Kidney epithelial cell (primary cell): ENCODE data around the gene RFX7. TPM values are rescaled to one million over a fixed set of nuclear protein-coding genes. Genes with fewer than 3 reads are reported as not detected.

ENCODE experiments used
- DNase-seq: peaks from one replicate; pipeline ENCODE4 v3.0.0-alpha.2; 2010; ENCODE audit warnings: low read depth
- H3K27me3 ChIP-seq: 2 replicates; pipeline ENCODE4 v1.6.0; 2011; ENCODE audit warnings: low read length; ENCODE audit not compliant: control insufficient read depth, insufficient read depth
- H3K36me3 ChIP-seq: 2 replicates; pipeline ENCODE4 v1.5.1; 2011; ENCODE audit warnings: low read length; ENCODE audit not compliant: control insufficient read depth, insufficient read depth
- H3K4me3 ChIP-seq: 2 replicates; pipeline ENCODE4 v1.5.1; 2011; ENCODE audit warnings: low read depth, mild to moderate bottlenecking, control low read depth, low read length
- total RNA-seq: library from RNA; depleted of rRNA; stranded (reverse); fragments of >200 nt; gene quantifications from 2 replicates; pipeline ENCODE4 v1.2.3, GENCODE V29; 2015
- TF ChIP-seq, protein P1 (sequence below): IDR thresholded peaks from 2 replicates; pipeline ENCODE4 v1.5.1; 2011; ENCODE audit warnings: mild to moderate bottlenecking, moderate library complexity, low read length, control low read depth, inconsistent platforms; ENCODE audit not compliant: insufficient read depth, poor library complexity, severe bottlenecking

Gene RFX7
- total RNA-seq, 1 donor from 2014 or later, result 11.4 TPM

DNA sequence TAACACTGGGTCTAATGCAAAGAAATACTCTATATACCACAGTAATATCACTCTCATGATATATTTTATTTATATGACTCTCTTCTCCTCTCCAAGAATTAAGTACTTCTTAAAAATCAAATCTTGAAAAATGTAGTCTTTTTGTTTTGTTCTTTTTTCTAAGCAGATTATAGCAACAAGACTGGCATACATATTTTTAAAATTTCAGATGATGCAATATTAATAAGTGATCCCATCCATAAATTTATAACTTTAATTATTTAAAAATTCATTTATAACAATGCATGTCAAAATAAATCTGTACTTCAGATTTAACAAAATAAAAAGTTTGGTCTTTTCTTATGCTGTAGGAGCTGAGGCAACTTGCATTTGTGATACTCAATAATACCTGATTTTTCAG, 155.3 kb downstream of the RFX7 start:
- Histone ChIP-seq H3K4me3 (no peak overlapping the region), H3K27me3 (no peaks in the 10 kb centered on the region), H3K36me3 (no peaks in the 10 kb centered on the region)
- TF ChIP-seq, protein P1, sequence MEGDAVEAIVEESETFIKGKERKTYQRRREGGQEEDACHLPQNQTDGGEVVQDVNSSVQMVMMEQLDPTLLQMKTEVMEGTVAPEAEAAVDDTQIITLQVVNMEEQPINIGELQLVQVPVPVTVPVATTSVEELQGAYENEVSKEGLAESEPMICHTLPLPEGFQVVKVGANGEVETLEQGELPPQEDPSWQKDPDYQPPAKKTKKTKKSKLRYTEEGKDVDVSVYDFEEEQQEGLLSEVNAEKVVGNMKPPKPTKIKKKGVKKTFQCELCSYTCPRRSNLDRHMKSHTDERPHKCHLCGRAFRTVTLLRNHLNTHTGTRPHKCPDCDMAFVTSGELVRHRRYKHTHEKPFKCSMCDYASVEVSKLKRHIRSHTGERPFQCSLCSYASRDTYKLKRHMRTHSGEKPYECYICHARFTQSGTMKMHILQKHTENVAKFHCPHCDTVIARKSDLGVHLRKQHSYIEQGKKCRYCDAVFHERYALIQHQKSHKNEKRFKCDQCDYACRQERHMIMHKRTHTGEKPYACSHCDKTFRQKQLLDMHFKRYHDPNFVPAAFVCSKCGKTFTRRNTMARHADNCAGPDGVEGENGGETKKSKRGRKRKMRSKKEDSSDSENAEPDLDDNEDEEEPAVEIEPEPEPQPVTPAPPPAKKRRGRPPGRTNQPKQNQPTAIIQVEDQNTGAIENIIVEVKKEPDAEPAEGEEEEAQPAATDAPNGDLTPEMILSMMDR, result no peak
- no peak for DNase-seq

DNA sequence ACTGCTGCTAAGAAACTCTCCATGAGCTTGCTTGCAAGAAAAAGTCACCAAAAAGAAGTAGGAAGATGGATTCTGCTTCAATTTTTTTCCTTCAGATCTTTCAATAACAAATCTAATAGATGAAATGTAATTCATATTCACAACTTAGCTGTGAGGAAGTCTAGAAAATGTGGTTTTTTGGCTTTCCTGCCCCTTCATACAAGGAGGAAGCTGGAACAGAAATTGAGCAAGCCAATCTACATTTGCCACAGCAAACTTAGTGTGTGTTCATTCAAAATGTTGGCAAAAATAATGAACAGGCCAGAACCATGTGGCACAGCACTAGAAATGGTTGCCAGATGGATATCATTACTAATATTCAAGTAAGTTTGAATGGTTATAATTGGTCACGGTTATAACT, 157.1 kb downstream of the RFX7 start:
- TF ChIP-seq, protein P1, result no peak
- no peaks in the 10 kb centered on the region for H3K27me3 ChIP-seq
- no peaks in the 10 kb centered on the region for H3K36me3 ChIP-seq
- H3K4me3 ChIP-seq, result no peak overlapping the region
- DNase-seq, result no peak

DNA sequence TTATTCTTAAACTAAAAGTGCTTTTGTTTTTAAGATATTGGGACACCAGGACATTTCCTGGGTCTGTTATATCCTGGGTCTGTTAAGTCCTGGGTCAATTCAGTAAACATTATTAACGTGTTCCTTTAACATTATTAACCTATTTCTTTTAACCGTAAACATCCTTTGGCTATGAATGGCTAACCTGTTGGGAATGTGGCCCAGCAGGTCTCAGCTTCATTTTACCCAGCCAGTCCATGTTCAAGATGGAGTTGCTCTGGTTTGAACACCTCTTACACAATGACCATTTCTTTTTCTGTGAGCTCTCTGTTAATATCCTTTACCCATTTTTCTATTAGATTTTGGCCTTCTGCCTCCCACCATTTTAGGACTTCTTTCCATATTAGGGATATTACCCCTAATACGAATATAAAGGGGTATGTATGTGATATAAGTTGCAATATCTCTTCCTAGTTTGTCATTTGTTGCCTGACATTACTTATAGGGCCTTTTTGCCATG, 161.4 kb downstream of the RFX7 start:
- Histone ChIP-seq H3K27me3 (no peaks in the 10 kb centered on the region), H3K36me3 (no peaks in the 10 kb centered on the region), H3K4me3 (no peak overlapping the region)
- TF ChIP-seq, protein P1, result no peak
- no peak for DNase-seq

DNA sequence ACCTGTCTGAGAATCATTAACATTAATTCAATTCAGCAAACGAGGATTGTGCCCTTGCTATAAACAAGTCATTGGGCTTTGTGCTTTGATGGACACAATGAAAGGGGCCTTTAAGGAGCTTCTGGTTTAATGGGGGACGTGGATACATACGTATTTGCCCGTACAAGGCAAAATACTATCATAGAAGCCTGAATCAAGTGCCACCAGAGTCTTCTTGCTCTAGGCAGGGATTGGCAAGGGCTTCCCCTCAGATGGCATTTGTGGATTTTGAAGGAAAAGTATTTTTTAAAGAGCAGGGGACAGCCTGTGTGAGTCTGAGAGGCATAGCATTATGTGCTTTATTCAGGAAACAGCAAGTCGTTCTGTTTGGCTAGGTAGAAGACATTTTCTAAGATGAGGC, 166.6 kb downstream of the RFX7 start:
- Histone ChIP-seq H3K4me3 (no peak overlapping the region), H3K36me3 (no peaks in the 10 kb centered on the region), H3K27me3 (no peaks in the 10 kb centered on the region)
- DNase-seq, result no peak
- TF ChIP-seq, protein P1, result no peak

DNA sequence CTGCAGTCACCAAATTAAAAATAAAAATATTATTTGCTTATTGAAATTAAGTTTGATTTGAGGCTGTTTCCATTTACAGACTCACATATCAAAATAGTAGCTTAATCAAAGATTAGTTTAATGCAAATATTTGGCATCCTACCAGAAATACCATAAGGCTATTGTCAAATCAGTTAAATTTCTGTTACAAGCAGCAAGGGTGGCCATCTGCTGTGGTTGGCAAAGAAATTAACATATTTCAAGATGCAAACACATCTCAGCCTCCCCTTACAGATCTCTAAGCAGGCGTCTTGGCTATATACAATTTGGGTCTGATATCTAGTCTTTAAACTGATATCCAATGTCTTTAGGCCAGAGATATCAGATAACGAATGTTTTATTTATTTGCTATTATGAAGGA, 167.0 kb downstream of the RFX7 start:
- H3K27me3 ChIP-seq, result no peaks in the 10 kb centered on the region
- DNase-seq, result no peak
- TF ChIP-seq, protein P1, result no peak

DNA sequence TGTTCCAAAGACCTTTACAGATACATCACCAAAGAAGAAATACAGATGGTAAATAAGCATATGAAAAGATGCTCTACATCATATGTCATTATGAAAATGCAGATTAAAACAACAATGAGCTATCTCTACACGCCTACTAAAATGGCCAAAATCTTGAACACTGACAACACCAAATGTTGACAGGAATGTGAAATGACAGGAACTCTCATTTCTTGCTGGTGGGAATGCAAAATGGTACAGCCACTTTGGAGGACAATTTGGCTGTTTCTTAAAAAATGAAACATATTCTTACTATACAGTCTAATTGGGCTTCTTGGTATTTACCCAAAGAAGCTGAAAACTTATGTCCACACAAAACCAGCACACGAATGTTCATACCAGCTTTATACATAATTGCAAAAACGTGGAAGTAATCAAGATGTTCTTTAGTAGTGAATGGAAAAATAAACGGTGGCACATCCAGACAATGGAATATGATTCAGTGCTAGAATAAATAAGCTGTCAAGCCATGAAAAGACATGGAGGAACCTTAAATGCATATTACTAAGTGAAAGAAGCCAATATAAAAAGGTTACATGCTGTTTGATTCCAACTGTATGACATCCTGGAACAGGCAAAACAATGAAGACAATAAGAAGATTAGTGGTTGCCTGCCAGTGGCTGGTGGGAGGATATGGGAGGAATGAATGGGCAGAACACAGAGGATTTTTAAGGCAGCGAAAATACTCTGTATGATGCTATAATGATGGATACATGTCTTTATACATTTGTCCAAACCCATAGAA, 169.0 kb downstream of the RFX7 start:
- TF ChIP-seq, protein P1, result no peak
- Histone ChIP-seq H3K4me3 (no peak overlapping the region), H3K36me3 (no peaks in the 10 kb centered on the region), H3K27me3 (no peaks in the 10 kb centered on the region)
- no peak for DNase-seq

More for the DNA sequence above, 167.0 kb downstream of the RFX7 start:
- no peaks in the 10 kb centered on the region for H3K36me3 ChIP-seq
- no peak overlapping the region for H3K4me3 ChIP-seq
